ENCODE data around the gene C17orf50. TPM values are rescaled to one million over a fixed set of nuclear protein-coding genes. Genes with fewer than 3 reads are reported as not detected.
A peak's percentile ranks its signal among the peaks of the same experiment; 100 is the strongest.

C17orf50 gene
- total and polyA plus RNA-seq, 2 of the 13 experiments (the other 11 are each of a cell fraction or from before 2014, with no cell fraction given), result not detected

- peak; percentile 59; the same call in 1 of the 2 replicates for TF ChIP-seq KMT2B (CRISPR knock-in tag; IDR thresholded peaks at IDR 0.05)
- TF ChIP-seq ZNF530 (CRISPR knock-in tag; IDR thresholded peaks at IDR 0.05; ENCODE audit: low read depth), result no peak
- TF ChIP-seq ZNF101 (CRISPR knock-in tag; IDR thresholded peaks at IDR 0.05; ENCODE audit: borderline replicate concordance, low read depth), result no peak
- TF ChIP-seq THRA (CRISPR knock-in tag; IDR thresholded peaks at IDR 0.05; ENCODE audit: borderline replicate concordance), result 0 out of 2 replicates have a peak, but pooled peaks have one; percentile 22
- no peak for TF ChIP-seq SALL2 (CRISPR knock-in tag; IDR thresholded peaks at IDR 0.05)
- no peak for TF ChIP-seq TGIF2 (CRISPR knock-in tag; IDR thresholded peaks at IDR 0.05)
- TF ChIP-seq HNF4G (IDR thresholded peaks at IDR 0.05; ENCODE audit: borderline replicate concordance, low read depth, low read length), result peak; percentile 66
- TF ChIP-seq HNF4G (CRISPR knock-in tag; IDR thresholded peaks at IDR 0.05; ENCODE audit: borderline replicate concordance, low read depth), result no peak
- TF ChIP-seq ZFP82 (CRISPR knock-in tag; IDR thresholded peaks at IDR 0.05; ENCODE audit: borderline replicate concordance), result no peak
- TF ChIP-seq ZNF543 (CRISPR knock-in tag; IDR thresholded peaks at IDR 0.05), result no peak
- no peak for TF ChIP-seq BCL3 (CRISPR knock-in tag; IDR thresholded peaks at IDR 0.05)
- 0 out of 2 replicates have a peak, but pooled peaks have one; percentile 41 for TF ChIP-seq REPIN1 (CRISPR knock-in tag; IDR thresholded peaks at IDR 0.05; ENCODE audit: borderline replicate concordance, low read depth)
- TF ChIP-seq ZNF609 (CRISPR knock-in tag; IDR thresholded peaks at IDR 0.05; ENCODE audit: borderline replicate concordance), result no peak
- no peak for TF ChIP-seq MNT (IDR thresholded peaks at IDR 0.05)
- TF ChIP-seq HNF4A (CRISPR knock-in tag; IDR thresholded peaks at IDR 0.05), result peak; percentile 54
- no peak for TF ChIP-seq ZNF143 (CRISPR knock-in tag; IDR thresholded peaks at IDR 0.05)
- no peak for TF ChIP-seq FIP1L1 (IDR thresholded peaks at IDR 0.05; ENCODE audit: borderline replicate concordance, insufficient read depth, low read depth, low read length)
- TF ChIP-seq NCOA1 (CRISPR knock-in tag; IDR thresholded peaks at IDR 0.05), result no peak
Observed at GRCh38 chr17:35731239-35731916, 29.3 kb upstream of the C17orf50 start, which contains the start of gene RASL10B (continued).
